HFFc6 (cell line): ENCODE measurements around the gene TAMM41. TPM values are rescaled to one million over a fixed set of nuclear protein-coding genes. Genes with fewer than 3 reads are reported as not detected.

ENCODE experiments used
- DNase-seq: peaks from one replicate; pipeline ENCODE4 v3.0.0-alpha.2; 2018
- H3K27ac Mint-ChIP-seq: 2 replicates; pipeline ENCODE4 v1.8.0; 2020; ENCODE audit warnings: mild to moderate bottlenecking, mixed read lengths
- H3K27me3 Mint-ChIP-seq: 2 replicates; pipeline ENCODE4 v1.8.0; 2021; ENCODE audit warnings: mild to moderate bottlenecking, moderate library complexity, mixed read lengths; ENCODE audit not compliant: insufficient read depth
- H3K36me3 Mint-ChIP-seq: 2 replicates; pipeline ENCODE4 v1.8.0; 2021; ENCODE audit warnings: low read depth, mixed read lengths
- H3K4me1 Mint-ChIP-seq: 2 replicates; pipeline ENCODE4 v1.8.0; 2020; ENCODE audit warnings: low read depth, mixed read lengths
- H3K4me3 Mint-ChIP-seq: 2 replicates; pipeline ENCODE4 v1.8.0; 2020; ENCODE audit warnings: mild to moderate bottlenecking, moderate library complexity, mixed read lengths
- H3K9me3 Mint-ChIP-seq: 2 replicates; pipeline ENCODE4 v1.8.0; 2020; ENCODE audit warnings: mild to moderate bottlenecking, mixed read lengths
- total RNA-seq, 6 experiments: library from RNA; stranded (reverse); fragmentation: NEBNext Ultra II Directional; extraction: Animal tissue kit (Norgen Biotek cat#: 25700); gene quantifications; 2 replicates in 1 of 6; 3 replicates in 5 of 6; pipeline ENCODE4 v1.2.3, GENCODE V29; 2021
- TF ChIP-seq, protein P1 (sequence below): fragments of 200-600 bp; sonication (generic); IDR thresholded peaks from 2 replicates; pipeline ENCODE4 v1.5.0; 2021; ENCODE audit warnings: antibody characterized with exemption, mild to moderate bottlenecking

Gene TAMM41
- total RNA-seq, 6 experiments from 2014 or later: 11.5 to 16.3 (median 14.9) TPM

- TF ChIP-seq, protein P1, sequence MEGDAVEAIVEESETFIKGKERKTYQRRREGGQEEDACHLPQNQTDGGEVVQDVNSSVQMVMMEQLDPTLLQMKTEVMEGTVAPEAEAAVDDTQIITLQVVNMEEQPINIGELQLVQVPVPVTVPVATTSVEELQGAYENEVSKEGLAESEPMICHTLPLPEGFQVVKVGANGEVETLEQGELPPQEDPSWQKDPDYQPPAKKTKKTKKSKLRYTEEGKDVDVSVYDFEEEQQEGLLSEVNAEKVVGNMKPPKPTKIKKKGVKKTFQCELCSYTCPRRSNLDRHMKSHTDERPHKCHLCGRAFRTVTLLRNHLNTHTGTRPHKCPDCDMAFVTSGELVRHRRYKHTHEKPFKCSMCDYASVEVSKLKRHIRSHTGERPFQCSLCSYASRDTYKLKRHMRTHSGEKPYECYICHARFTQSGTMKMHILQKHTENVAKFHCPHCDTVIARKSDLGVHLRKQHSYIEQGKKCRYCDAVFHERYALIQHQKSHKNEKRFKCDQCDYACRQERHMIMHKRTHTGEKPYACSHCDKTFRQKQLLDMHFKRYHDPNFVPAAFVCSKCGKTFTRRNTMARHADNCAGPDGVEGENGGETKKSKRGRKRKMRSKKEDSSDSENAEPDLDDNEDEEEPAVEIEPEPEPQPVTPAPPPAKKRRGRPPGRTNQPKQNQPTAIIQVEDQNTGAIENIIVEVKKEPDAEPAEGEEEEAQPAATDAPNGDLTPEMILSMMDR: peak; percentile 80
- DNase-seq: peak; percentile 38
- Mint-ChIP-seq H3K4me3 (no peak overlapping the region), H3K36me3 (peaks cover 19% of the 10 kb centered on the region), H3K27me3 (no peaks in the 10 kb centered on the region; the same call in 1 of the 2 replicates), H3K27ac (no peak overlapping the region), H3K9me3 (peaks cover 5% of the 10 kb centered on the region; the same call in 1 of the 2 replicates), H3K4me1 (no peaks in the 10 kb centered on the region)
Observed at GRCh38 chr3:11835028-11835639, 11.6 kb downstream of the TAMM41 start.

GRCh38 chr3:11832981-11833905 is 13.4 kb downstream of the TAMM41 start:
- no peaks in the 10 kb centered on the region for H3K9me3 Mint-ChIP-seq
- peaks cover 20% of the 10 kb centered on the region for H3K36me3 Mint-ChIP-seq
- H3K27ac Mint-ChIP-seq: no peak overlapping the region
- no peak overlapping the region for H3K4me3 Mint-ChIP-seq
- no peaks in the 10 kb centered on the region; the same call in 1 of the 2 replicates for H3K27me3 Mint-ChIP-seq
- DNase-seq: no peak
- TF ChIP-seq, protein P1: no peak
- H3K4me1 Mint-ChIP-seq: no peaks in the 10 kb centered on the region

- TF ChIP-seq, protein P1: no peak
- Mint-ChIP-seq H3K27ac (no peak overlapping the region), H3K4me3 (no peak overlapping the region), H3K4me1 (peaks cover 15% of the 10 kb centered on the region), H3K27me3 (no peaks in the 10 kb centered on the region), H3K9me3 (no peaks in the 10 kb centered on the region), H3K36me3 (peaks cover 34% of the 10 kb centered on the region)
- no peak for DNase-seq
Observed at GRCh38 chr3:11829416-11829815, 17.3 kb downstream of the TAMM41 start.

- TF ChIP-seq, protein P1: no peak
- no peaks in the 10 kb centered on the region for H3K27me3 Mint-ChIP-seq
- H3K4me3 Mint-ChIP-seq: no peak overlapping the region
- peaks cover 28% of the 10 kb centered on the region for H3K36me3 Mint-ChIP-seq
- H3K4me1 Mint-ChIP-seq: peaks cover 16% of the 10 kb centered on the region
- H3K9me3 Mint-ChIP-seq: no peaks in the 10 kb centered on the region
- peak; percentile 69 for DNase-seq
- peak overlapping the region; percentile 30 for H3K27ac Mint-ChIP-seq
Observed at GRCh38 chr3:11826628-11827265, 19.9 kb downstream of the TAMM41 start.

- Mint-ChIP-seq H3K9me3 (no peaks in the 10 kb centered on the region), H3K27ac (no peak overlapping the region), H3K27me3 (no peaks in the 10 kb centered on the region), H3K4me3 (no peak overlapping the region), H3K4me1 (peaks cover 31% of the 10 kb centered on the region), H3K36me3 (peaks cover 28% of the 10 kb centered on the region)
- TF ChIP-seq, protein P1: no peak
- DNase-seq: no peak
Observed at GRCh38 chr3:11825301-11825700, 21.4 kb downstream of the TAMM41 start.
